SKM-1 (cell line): ENCODE results near the gene PDPN.

Source experiments
- DNase-seq: peaks from one replicate; lab custom pipeline; 2025; ENCODE audit not compliant: unreplicated experiment; lab: John Stamatoyannopoulos, UW

PDPN gene

DNA sequence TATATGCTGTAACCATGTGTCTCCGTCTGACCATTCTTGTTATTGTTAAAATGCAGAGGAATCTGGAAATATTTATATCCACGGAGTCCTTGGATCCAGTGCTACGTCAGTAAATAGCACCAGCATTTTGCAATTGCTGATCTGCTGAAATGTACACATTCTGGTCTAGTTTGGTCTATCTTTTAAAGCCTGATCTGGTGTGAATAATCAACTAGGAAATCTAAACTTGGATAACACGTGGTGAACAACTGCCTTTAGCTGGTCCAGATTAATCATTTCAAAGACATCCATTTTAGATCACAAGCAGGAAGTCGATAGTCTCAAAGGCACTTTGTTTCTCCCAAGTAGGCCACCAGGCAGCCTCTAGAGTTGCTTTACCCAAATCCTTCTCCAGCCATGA, 32.6 kb downstream of the PDPN start:
- no peak for DNase-seq

DNA sequence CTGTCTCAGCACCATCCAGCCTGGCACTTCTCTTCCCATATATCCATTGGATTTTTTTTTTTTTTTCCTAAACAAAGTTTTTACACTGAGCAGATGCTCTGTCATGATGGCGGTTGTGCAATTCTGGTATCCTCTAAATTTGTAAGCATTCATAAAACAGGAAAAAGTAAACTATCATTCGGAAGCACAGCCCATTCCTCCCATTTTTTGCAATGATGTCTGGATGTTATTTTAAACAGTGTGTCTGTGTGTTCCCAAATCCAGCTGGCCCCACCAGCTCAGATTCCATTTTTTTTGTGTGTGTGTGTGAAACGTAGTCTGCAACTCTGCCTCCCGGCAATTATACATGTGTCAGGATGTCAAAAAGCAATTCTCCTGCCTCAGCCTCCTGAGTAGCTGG, 33.5 kb downstream of the PDPN start:
- no peak for DNase-seq

GRCh38 chr1:13617773-13618172, 34.1 kb downstream of the PDPN start:
- DNase-seq: no peak

DNA sequence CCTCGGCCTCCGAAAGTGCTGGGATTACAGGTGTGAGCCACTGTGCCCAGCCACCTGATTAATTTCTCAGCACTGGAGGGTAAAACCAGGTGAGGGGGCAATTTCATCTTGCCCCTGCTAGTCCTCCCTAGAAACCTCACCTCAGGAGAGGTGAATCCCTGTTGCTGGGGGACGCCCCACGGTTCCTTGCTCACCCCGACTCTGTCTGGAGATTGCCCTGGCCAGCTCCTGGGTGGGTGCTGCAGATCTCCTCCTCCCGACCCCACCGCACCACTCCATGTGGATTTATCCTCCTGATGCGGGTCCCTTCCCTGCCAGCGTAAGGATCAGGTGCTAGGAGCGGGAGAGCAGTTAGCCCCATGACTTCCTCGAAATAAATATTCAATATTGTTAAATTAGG, 34.9 kb downstream of the PDPN start:
- no peak for DNase-seq

- no peak for DNase-seq
Observed at GRCh38 chr1:13619909-13620308, 36.3 kb downstream of the PDPN start.

DNA sequence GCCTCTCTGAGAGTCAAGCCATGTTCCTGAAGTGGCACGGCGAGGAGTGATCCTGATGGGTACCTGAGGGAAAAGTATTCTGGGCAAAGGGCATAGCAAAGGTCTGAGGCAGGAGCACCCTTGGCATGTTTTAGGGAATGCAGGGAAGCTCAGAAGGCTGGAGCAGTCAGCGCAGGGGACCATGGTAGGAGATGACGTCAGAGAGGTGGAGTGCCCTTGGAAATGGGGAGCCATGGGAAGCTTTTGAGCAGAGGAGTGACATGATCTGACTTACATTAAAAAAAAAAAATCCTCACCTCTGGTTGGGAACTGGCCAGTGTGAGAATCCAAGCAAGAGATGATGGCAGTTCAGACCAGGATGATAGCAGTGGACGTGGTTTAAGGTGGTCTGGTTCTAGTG, 37.2 kb downstream of the PDPN start:
- no peak for DNase-seq

DNA sequence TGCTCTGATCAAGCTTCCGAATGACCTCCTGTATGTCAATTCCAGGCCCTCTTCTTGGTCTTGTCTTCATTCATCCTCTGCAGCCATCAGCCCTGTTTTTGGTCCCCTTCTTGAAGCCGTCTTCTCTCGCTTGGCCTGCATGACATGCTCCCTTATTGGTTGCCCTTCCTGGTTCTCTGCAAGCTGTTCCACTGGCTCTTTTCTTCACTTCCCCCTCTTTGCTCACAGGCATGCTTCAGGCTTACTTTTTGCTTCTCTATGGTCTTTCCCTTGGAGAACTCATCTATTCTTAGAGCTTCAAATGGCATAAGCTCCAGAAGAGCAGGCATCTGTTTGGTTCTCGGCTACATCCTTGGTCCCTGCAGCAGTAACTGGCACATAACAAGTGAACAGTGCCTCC, 38.8 kb downstream of the PDPN start:
- DNase-seq: no peak

DNA sequence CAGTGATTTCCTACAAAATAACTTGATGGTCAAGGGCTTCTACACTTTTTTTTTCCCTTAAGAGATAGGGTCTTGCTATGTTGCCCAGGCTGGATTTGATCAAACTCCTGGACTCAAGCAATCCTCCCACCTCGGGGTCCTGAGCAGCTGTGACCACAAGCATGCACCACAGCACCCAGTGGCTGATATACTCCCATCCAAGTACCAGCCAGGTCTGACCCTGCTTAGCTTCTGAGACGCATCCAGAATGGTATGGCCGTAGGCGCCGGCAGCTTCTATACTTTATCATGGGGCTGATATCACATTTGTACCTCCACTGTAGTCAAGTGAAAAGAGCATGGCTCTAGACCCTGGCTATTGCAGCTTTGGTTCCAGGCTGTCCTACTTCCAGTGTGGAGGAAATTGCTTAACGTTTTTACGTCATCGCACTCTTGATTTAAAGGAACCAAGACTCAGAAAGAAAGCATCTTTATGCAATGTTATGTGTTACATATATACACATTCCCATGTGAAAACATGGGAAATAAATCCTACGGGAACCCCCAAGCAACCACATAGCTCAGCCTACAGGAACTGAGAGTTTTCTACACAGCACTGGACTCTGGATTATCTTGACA, 39.5 kb downstream of the PDPN start:
- no peak for DNase-seq

DNA sequence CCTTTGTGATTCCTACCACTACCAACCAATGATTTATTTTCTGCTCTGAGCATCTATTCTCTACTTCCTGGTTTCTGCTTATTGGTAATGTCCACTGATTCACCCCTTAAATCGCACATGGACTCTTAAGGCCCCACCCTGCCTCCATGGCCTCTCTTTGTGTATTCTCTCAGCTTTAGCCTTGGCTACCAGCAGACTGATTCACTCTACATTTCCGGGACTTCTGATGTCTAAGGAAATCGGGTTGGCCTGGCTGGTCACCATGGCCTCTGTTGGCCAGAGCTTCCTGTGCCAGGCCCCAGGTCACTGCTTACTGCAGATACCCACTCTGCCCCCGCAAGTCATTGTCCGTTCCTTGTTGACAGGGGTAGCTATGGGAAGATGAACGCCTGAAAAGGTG, 40.9 kb downstream of the PDPN start:
- no peak for DNase-seq

- DNase-seq: no peak
Observed at GRCh38 chr1:13627127-13627526, 43.5 kb downstream of the PDPN start.

GRCh38 chr1:13628218-13628617, 44.6 kb downstream of the PDPN start:
- DNase-seq: no peak

- DNase-seq: no peak
Observed at GRCh38 chr1:13628711-13629110, 45.1 kb downstream of the PDPN start.

GRCh38 chr1:13642306-13643004, 58.8 kb downstream of the PDPN start:
- no peak for DNase-seq

DNA sequence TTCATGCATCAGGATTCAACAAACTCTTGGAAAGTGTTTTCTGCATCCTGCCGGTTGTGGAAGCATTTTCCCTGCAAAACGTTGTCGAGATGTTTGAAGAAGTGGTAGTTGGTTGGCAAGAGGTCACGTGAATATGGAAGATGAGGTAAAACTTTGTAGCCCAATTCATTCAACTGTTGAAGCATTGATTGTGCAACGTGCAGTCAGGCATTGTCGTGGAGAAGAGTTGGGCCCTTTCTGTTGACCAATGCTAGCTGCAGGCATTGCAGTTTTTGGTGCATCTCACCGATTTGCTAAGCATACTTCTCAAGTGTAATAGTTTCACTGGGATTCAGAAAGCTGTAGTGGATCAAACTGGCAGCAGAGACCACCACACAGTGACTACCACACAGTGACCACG, 59.4 kb downstream of the PDPN start:
- no peak for DNase-seq

- DNase-seq: no peak
Observed at GRCh38 chr1:13646521-13646920, 62.9 kb downstream of the PDPN start.

DNA sequence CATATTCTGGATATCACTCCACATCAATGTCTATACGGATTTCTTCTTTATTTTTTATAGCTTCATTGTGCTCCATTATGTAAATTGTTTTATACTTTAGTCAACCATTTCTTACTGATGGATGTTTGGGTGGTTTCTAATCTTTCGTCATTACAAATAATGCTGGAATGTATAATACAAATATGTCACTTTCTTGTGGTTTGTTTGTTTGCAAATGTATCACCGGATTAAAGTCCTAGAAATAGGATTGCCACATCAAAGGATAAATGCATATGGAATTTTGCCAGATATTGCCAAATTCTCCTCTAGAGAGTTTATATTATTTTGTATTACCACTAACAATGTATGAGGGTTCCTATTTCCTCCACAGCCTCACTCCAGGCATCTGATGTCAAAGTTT, 67.6 kb downstream of the PDPN start:
- no peak for DNase-seq

DNA sequence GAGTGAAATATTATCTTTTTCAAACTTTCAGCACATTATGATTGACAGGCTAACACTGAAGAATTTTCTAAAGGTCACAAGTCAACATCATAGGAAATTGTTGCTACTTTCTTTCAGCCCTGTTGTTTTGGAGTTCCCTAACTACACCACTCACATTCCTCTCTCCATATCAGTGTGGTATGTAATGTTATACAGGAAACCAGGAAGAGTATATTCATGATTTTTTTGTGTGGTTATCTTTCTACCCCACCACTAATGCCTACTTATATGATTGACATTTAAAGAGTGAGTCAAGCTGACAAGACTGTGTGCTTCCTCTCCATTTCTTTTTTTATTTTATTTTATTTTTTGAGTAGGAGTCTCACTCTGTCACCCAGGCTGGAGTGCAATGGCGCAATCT, 68.6 kb downstream of the PDPN start:
- DNase-seq: no peak

DNA sequence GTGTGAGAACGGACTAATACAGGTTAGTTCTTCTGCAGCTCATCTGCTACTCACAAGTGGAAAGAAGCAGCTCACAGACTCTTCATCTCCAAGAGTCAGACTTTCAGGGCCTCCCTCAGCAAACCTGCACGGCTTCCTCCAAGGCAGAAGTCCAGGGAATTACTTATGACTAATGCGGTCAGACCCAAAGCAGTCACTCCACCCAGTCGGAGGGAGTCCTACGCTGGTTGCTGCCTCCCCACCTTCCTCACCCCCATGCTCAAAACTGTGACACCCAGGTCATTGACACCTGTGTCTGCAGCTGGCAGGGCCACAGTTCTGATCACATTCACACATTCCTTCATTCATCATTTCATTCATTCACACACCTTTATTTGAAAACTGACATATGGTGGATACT, 77.9 kb downstream of the PDPN start:
- no peak for DNase-seq

GRCh38 chr1:13662493-13662892, 78.9 kb downstream of the PDPN start:
- no peak for DNase-seq

GRCh38 chr1:13663969-13664368, 80.3 kb downstream of the PDPN start:
- DNase-seq: no peak

GRCh38 chr1:13664451-13664850, 80.8 kb downstream of the PDPN start:
- no peak for DNase-seq

DNA sequence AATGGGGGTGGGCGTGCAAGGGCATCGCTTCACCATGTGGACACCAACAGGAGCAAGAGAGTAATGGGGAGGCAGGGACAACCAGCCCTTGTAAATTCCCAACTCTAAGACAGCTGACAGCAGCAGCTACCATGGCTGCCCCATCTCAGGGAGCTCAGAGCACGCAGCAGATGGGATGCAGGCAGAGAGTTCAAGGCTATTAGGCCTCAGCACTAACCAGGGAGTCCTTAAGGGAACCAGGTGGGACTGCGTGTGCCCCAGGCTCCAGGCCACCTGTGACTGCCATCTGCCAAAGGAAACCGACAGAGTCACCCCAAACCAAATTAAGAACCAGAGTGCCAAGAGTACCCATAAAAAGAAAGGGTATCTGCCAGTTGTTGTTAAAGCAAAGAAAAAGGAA, 82.7 kb downstream of the PDPN start:
- DNase-seq: no peak
